ENCODE data around the gene RPA3.

RPA3 gene

GRCh38 chr7:7718492-7718891 is at the start of gene RPA3:
Gene RPA3 (minus strand): TSS chr7:7718607. CDS start chr7:7640418, 78,189 bp downstream.
- Histone ChIP-seq H4K20me1 (ENCODE audit: control insufficient read depth, insufficient read depth, low read depth, low read length) (no peaks in the 10 kb centered on the region), H3K36me3 (ENCODE audit: control insufficient read depth, low read length) (no peaks in the 10 kb centered on the region), H3F3A (ENCODE audit: control insufficient read depth, insufficient read depth) (no peaks in the 10 kb centered on the region), H3K79me2 (ENCODE audit: control insufficient read depth, low read length) (no peaks in the 10 kb centered on the region), H3K4me2 (ENCODE audit: low read length) (no peak within 1 kb of the TSS), H3K4me1 (ENCODE audit: control insufficient read depth, low read length) (peaks cover 11% of the 10 kb centered on the region), H3K27ac (ENCODE audit: low read depth, low read length) (no peak within 1 kb of the TSS), H3K9me2 (replicated peaks; ENCODE audit: control insufficient read depth, low read length) (no peaks in the 10 kb centered on the region), H3K4me3 (ENCODE audit: low read length) (no peak within 1 kb of the TSS), H3K27me3 (ENCODE audit: control insufficient read depth, low read length) (no peaks in the 10 kb centered on the region), H3K9me3 (ENCODE audit: control insufficient read depth, insufficient read depth, low read length) (no peaks in the 10 kb centered on the region)
- TF ChIP-seq CTCF (IDR thresholded peaks at IDR 0.05; ENCODE audit: low read depth, low read length, poor library complexity, severe bottlenecking) (no peak), EZH2phosphoT487 (IDR thresholded peaks at IDR 0.05; ENCODE audit: borderline replicate concordance, low read length) (no peak)

GRCh38 chr7:7766671-7767070 is 48.3 kb upstream of the RPA3 start:
- H3K27ac ChIP-seq (ENCODE audit: low read depth, low read length), result no peak overlapping the region
- no peaks in the 10 kb centered on the region for H3K79me2 ChIP-seq (ENCODE audit: control insufficient read depth, low read length)
- H3K9me2 ChIP-seq (replicated peaks; ENCODE audit: control insufficient read depth, low read length), result no peaks in the 10 kb centered on the region
- H3K4me1 ChIP-seq (ENCODE audit: control insufficient read depth, low read length), result peaks cover 14% of the 10 kb centered on the region
- H3K27me3 ChIP-seq (ENCODE audit: control insufficient read depth, low read length), result no peaks in the 10 kb centered on the region
- H4K20me1 ChIP-seq (ENCODE audit: control insufficient read depth, insufficient read depth, low read depth, low read length), result no peaks in the 10 kb centered on the region
- no peak overlapping the region for H3K4me2 ChIP-seq (ENCODE audit: low read length)
- no peaks in the 10 kb centered on the region for H3K9me3 ChIP-seq (ENCODE audit: control insufficient read depth, insufficient read depth, low read length)
- no peaks in the 10 kb centered on the region for H3K36me3 ChIP-seq (ENCODE audit: control insufficient read depth, low read length)
- no peaks in the 10 kb centered on the region for H3F3A ChIP-seq (ENCODE audit: control insufficient read depth, insufficient read depth)
- no peak for TF ChIP-seq EZH2phosphoT487 (IDR thresholded peaks at IDR 0.05; ENCODE audit: borderline replicate concordance, low read length)
- no peak for TF ChIP-seq CTCF (IDR thresholded peaks at IDR 0.05; ENCODE audit: low read depth, low read length, poor library complexity, severe bottlenecking)
- H3K4me3 ChIP-seq (ENCODE audit: low read length), result no peak overlapping the region

GRCh38 chr7:7765422-7765821 is 47.0 kb upstream of the RPA3 start:
- Histone ChIP-seq H3K79me2 (ENCODE audit: control insufficient read depth, low read length) (no peaks in the 10 kb centered on the region), H3K4me2 (ENCODE audit: low read length) (no peak overlapping the region), H3K4me1 (ENCODE audit: control insufficient read depth, low read length) (peaks cover 18% of the 10 kb centered on the region), H3K27me3 (ENCODE audit: control insufficient read depth, low read length) (no peaks in the 10 kb centered on the region), H3F3A (ENCODE audit: control insufficient read depth, insufficient read depth) (no peaks in the 10 kb centered on the region), H4K20me1 (ENCODE audit: control insufficient read depth, insufficient read depth, low read depth, low read length) (no peaks in the 10 kb centered on the region), H3K27ac (ENCODE audit: low read depth, low read length) (no peak overlapping the region), H3K36me3 (ENCODE audit: control insufficient read depth, low read length) (no peaks in the 10 kb centered on the region), H3K9me3 (ENCODE audit: control insufficient read depth, insufficient read depth, low read length) (no peaks in the 10 kb centered on the region), H3K9me2 (replicated peaks; ENCODE audit: control insufficient read depth, low read length) (no peaks in the 10 kb centered on the region), H3K4me3 (ENCODE audit: low read length) (no peak overlapping the region)
- no peak for TF ChIP-seq CTCF (IDR thresholded peaks at IDR 0.05; ENCODE audit: low read depth, low read length, poor library complexity, severe bottlenecking)
- TF ChIP-seq EZH2phosphoT487 (IDR thresholded peaks at IDR 0.05; ENCODE audit: borderline replicate concordance, low read length), result no peak

All from DOHH2 (cell line).